Fibroblast of mammary gland (primary cell): ENCODE data around the gene WWOX.

Experiments
- DNase-seq: peaks from one replicate; pipeline ENCODE4 v3.0.0-alpha.2; 2010; ENCODE audit warnings: low read depth
- H3K4me3 ChIP-seq: 2 replicates; pipeline ENCODE4 v1.5.1; 2011; ENCODE audit warnings: low read depth, mild to moderate bottlenecking, low read length, moderate library complexity; ENCODE audit not compliant: control insufficient read depth
- CTCF ChIP-seq: conservative IDR thresholded peaks from 2 replicates; pipeline ENCODE4 v1.5.1; 2011; ENCODE audit warnings: low read depth, low read length, inconsistent platforms; ENCODE audit not compliant: control insufficient read depth, insufficient read depth

WWOX gene

GRCh38 chr16:79110242-79110641 lies 1010.8 kb downstream of the WWOX start:
- no peak overlapping the region for H3K4me3 ChIP-seq
- DNase-seq, result no peak
- TF ChIP-seq CTCF, result no peak

GRCh38 chr16:79110953-79111352 lies 1011.5 kb downstream of the WWOX start:
- no peak for DNase-seq
- H3K4me3 ChIP-seq, result no peak overlapping the region
- no peak for TF ChIP-seq CTCF

DNA sequence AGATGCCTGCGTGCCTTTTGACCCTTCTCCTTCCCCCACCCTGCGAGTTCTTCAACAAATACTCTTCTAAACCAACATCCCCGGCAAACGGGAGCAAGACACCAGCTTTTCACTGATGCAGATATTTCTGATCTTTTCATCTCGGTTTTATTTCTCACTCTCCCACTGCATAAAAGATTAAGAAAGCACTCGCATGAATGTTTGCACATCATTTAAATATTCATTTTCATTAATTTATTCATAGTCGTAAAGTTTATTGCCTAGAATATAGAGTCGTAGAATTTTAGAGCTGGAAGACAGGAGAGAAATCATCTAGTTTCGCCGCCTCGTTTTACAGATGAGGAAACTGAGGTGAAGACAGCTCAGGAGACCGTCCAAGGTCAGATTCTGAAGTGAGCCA lies 1013.0 kb downstream of the WWOX start:
- no peak overlapping the region for H3K4me3 ChIP-seq
- no peak for TF ChIP-seq CTCF
- no peak for DNase-seq

- H3K4me3 ChIP-seq, result no peak overlapping the region
- DNase-seq, result no peak
- TF ChIP-seq CTCF, result no peak
Measured at GRCh38 chr16:79113826-79114225, 1014.4 kb downstream of the WWOX start.

DNA sequence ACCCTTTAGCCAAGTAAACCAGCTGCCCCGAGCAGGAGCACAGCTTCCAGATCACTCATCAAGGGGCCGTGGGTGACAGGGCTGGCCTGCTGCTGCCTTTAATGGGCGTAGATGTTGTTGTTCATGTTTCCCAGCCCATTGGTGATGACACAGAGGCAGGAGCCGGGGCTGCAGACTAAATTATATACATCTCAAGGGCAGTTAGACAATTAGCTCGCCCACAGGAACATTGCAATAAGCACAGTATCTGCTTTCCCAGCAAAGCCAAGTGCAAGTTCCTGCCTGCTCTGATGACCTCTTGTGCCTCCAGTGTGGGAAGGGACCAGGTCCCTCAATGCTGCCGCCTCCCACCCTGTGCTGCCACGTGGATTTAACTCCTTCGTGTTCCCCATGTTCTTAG lies 1015.3 kb downstream of the WWOX start:
- TF ChIP-seq CTCF, result no peak
- no peak overlapping the region for H3K4me3 ChIP-seq
- no peak for DNase-seq

- DNase-seq, result no peak
- no peak overlapping the region for H3K4me3 ChIP-seq
- TF ChIP-seq CTCF, result no peak
Measured at GRCh38 chr16:79121906-79122305, 1022.5 kb downstream of the WWOX start.

DNA sequence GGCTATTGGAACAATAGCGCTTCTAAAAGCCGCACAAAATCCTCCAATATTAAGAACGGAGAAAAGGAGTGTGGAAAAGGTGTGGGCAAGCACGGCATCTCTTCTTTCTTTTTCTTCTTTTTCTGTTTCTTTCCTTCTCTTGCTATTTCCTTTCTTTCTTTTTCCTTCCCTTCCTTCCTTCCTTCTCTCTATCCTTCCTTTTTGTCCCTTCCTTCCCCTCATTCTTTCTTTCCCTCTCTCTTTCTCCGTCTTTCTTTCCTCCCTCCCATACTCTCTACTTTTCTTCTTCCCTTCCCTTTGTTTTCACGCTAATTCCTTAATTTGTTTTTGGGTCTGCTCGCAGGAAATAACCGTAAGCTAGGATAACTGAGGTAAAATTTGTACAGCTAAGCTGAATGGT lies 1022.9 kb downstream of the WWOX start:
- TF ChIP-seq CTCF, result no peak
- no peak for DNase-seq
- no peak overlapping the region for H3K4me3 ChIP-seq
